H1 (cell line): ENCODE data around the gene DCTN3. TPM values are rescaled to one million over a fixed set of nuclear protein-coding genes. Genes with fewer than 3 reads are reported as not detected.
A peak's percentile ranks its signal among the peaks of the same experiment; 100 is the strongest.

Source experiments
- ASH2L ChIP-seq: fragments of 200-600, 300-600 bp; sonication (generic); IDR thresholded peaks from one replicate; pipeline ENCODE4 v1.7.1; 2017; ENCODE audit warnings: low read length
- ATF2 ChIP-seq: IDR thresholded peaks from 2 replicates; pipeline ENCODE4 v1.6.1; 2012; ENCODE audit warnings: low read length, inconsistent platforms
- BACH1 ChIP-seq: IDR thresholded peaks from 2 replicates; pipeline ENCODE4 v1.6.1; 2012; ENCODE audit warnings: low read length, improper control_type of control experiment
- CBX5 ChIP-seq: fragments of 300-800, 300-1000 bp; sonication (generic); IDR thresholded peaks from 2 replicates; pipeline ENCODE4 v1.7.1; 2016; ENCODE audit warnings: antibody characterized with exemption, low read length, low read depth
- CEBPB ChIP-seq: IDR thresholded peaks from 2 replicates; pipeline ENCODE4 v1.6.1; 2012; ENCODE audit warnings: low read depth, low read length
- CHD2 ChIP-seq: IDR thresholded peaks from 2 replicates; pipeline ENCODE4 v1.6.1; 2012; ENCODE audit warnings: low read length, improper control_type of control experiment
- CTCF ChIP-seq, 3 experiments: IDR thresholded peaks; 1 replicate in 2 of 3; 2 replicates in 1 of 3; pipeline versions ENCODE4 v1.5.1 to v1.6.1; 2011; ENCODE audit warnings: low read length in 3 of 3, mild to moderate bottlenecking in 3 of 3, inconsistent platforms in 2 of 3, low read depth in 1 of 3, moderate library complexity in 1 of 3; ENCODE audit not compliant: insufficient read depth in 1 of 3; ENCODE audit errors: control extremely low read depth in 1 of 3
- JUND ChIP-seq: IDR thresholded peaks from 2 replicates; pipeline ENCODE4 v1.6.1; 2011; ENCODE audit warnings: mild to moderate bottlenecking, improper control_type of control experiment, low read length
- KDM4A ChIP-seq: IDR thresholded peaks from one replicate; pipeline ENCODE4 v1.7.1; 2012; ENCODE audit warnings: low read depth, mild to moderate bottlenecking, moderate library complexity, low read length, inconsistent platforms; ENCODE audit not compliant: severe bottlenecking
- KDM5A ChIP-seq: fragments of 200-600 bp; IDR thresholded peaks from 2 replicates; pipeline ENCODE4 v1.7.1; 2012; ENCODE audit warnings: mild to moderate bottlenecking, low read length, inconsistent platforms, mixed read lengths
- NANOG ChIP-seq: IDR thresholded peaks from 2 replicates; pipeline ENCODE4 v1.6.1; 2011; ENCODE audit warnings: low read length, low read depth, mild to moderate bottlenecking, inconsistent platforms; ENCODE audit not compliant: insufficient read depth, poor library complexity, severe bottlenecking
- POLR2AphosphoS5 ChIP-seq: IDR thresholded peaks from 2 replicates; pipeline ENCODE4 v1.6.1; 2011; ENCODE audit warnings: low read depth, low read length
- POU5F1 ChIP-seq: IDR thresholded peaks from 2 replicates; pipeline ENCODE4 v1.6.1; 2011; ENCODE audit warnings: low read depth, mild to moderate bottlenecking, low read length, moderate library complexity
- RAD21 ChIP-seq, 2 experiments: IDR thresholded peaks in 1 of 2; conservative IDR thresholded peaks in 1 of 2; 2 replicates each; pipeline ENCODE4 v1.6.1; 2011; ENCODE audit warnings: low read depth in 2 of 2, low read length in 2 of 2, improper control_type of control experiment in 1 of 2, inconsistent platforms in 1 of 2, mild to moderate bottlenecking in 1 of 2, moderate library complexity in 1 of 2
- RBBP5 ChIP-seq: IDR thresholded peaks from 2 replicates; pipeline ENCODE4 v1.7.1; 2012; ENCODE audit warnings: low read depth, mild to moderate bottlenecking, inconsistent platforms, low read length, moderate library complexity, borderline replicate concordance
- RFX5 ChIP-seq: IDR thresholded peaks from 2 replicates; pipeline ENCODE4 v1.6.1; 2011; ENCODE audit warnings: low read depth, low read length, improper control_type of control experiment, borderline replicate concordance
- RXRA ChIP-seq: IDR thresholded peaks from 2 replicates; pipeline ENCODE4 v1.6.1; 2011; ENCODE audit warnings: low read depth, mild to moderate bottlenecking, low read length, moderate library complexity; ENCODE audit not compliant: insufficient read depth
- SIRT6 ChIP-seq: IDR thresholded peaks from one replicate; pipeline ENCODE4 v1.7.1; 2012; ENCODE audit warnings: low read length, inconsistent platforms
- SIX5 ChIP-seq: IDR thresholded peaks from 2 replicates; pipeline ENCODE4 v1.6.1; 2011; ENCODE audit warnings: mild to moderate bottlenecking, low read depth, low read length
- TBP ChIP-seq: IDR thresholded peaks from 2 replicates; pipeline ENCODE4 v1.6.1; 2011; ENCODE audit warnings: low read depth, low read length, improper control_type of control experiment
- TCF12 ChIP-seq: IDR thresholded peaks from 2 replicates; pipeline ENCODE4 v1.6.1; 2011; ENCODE audit warnings: low read depth, mild to moderate bottlenecking, low read length
- polyA plus RNA-seq, 7 experiments: library from polyadenylated mRNA; depleted of rRNA in 3 of 7; stranded (reverse) in 5 of 7; unstranded in 2 of 7; fragments of >200 nt in 5 of 7; fragments of 200-250 nt in 2 of 7; gene quantifications; 1 replicate in 5 of 7; 2 replicates in 1 of 7; 4 replicates in 1 of 7; pipeline versions ENCODE4 v1.2.1 to v1.2.3, GENCODE V29; 2011 to 2013; ENCODE audit warnings: missing spikeins in 2 of 7, mixed read lengths in 2 of 7
- total RNA-seq: library from RNA; stranded (reverse); fragmentation: NEBNext Ultra II Directional; extraction: Animal tissue kit (Norgen Biotek cat#: 25700); gene quantifications from 2 replicates; pipeline ENCODE4 v1.2.1, GENCODE V29; 2021

Gene DCTN3
- total and polyA plus RNA-seq, 2 of the 8 experiments (the other 6 are each of a cell fraction or from before 2014, with no cell fraction given) = 25.6 to 39.2 TPM

GRCh38 chr9:34664281-34665066 lies 44.2 kb upstream of the DCTN3 start (continued):
- TF ChIP-seq KDM4A (no peak), RAD21 (IDR thresholded peaks at IDR 0.05 in 1 of 2, conservative IDR thresholded peaks at IDR 0.05 in 1 of 2; ENCODE audit: low read depth in 2 of 2, low read length in 2 of 2) (peak; percentile 52 to 72), CBX5 (no peak), POU5F1 (no peak), CTCF (IDR thresholded peaks at IDR 0.05; ENCODE audit: control extremely low read depth in 1 of 3, insufficient read depth in 1 of 3, low read depth in 1 of 3, low read length in 3 of 3) (peak; percentile 99 to 100 (median 100)), JUND (no peak), ASH2L (no peak), SIRT6 (no peak), KDM5A (no peak), RFX5 (no peak), RBBP5 (no peak), POLR2AphosphoS5 (no peak), TCF12 (no peak), RXRA (no peak), SIX5 (no peak), TBP (no peak), CEBPB (no peak), NANOG (no peak), ATF2 (no peak), BACH1 (no peak), CHD2 (no peak)
